Esophagus (tissue), 2 donors: ENCODE results near the gene CLDN12. TPM values are rescaled to one million over a fixed set of nuclear protein-coding genes. Genes with fewer than 3 reads are reported as not detected.
"Not testable (repeated sequence)": the region's sequence is repeated elsewhere in the genome, so short reads cannot be mapped to it uniquely, and the experiment has no call there.

Source experiments
- H3K27ac ChIP-seq, 2 donors: one replicate each; pipeline ENCODE4 v1.5.1; 2013; ENCODE audit warnings: low read depth in 2 of 2, mild to moderate bottlenecking in 2 of 2, inconsistent platforms in 1 of 2, low read length in 1 of 2, moderate library complexity in 1 of 2
- H3K27me3 ChIP-seq, 2 donors: one replicate each; pipeline ENCODE4 v1.6.1; 2013; ENCODE audit warnings: low read length in 2 of 2, control low read depth in 1 of 2, mild to moderate bottlenecking in 1 of 2; ENCODE audit not compliant: insufficient read depth in 2 of 2, control insufficient read depth in 1 of 2
- H3K36me3 ChIP-seq, 2 donors: one replicate each; pipeline ENCODE4 v1.6.1; 2013; ENCODE audit warnings: low read length in 1 of 2; ENCODE audit not compliant: control insufficient read depth in 2 of 2, insufficient read depth in 2 of 2
- H3K4me1 ChIP-seq, 2 donors: one replicate each; pipeline ENCODE4 v1.6.1; 2013; ENCODE audit warnings: low read length in 1 of 2; ENCODE audit not compliant: control insufficient read depth in 2 of 2, insufficient read depth in 2 of 2
- H3K4me3 ChIP-seq, 2 donors: one replicate each; pipeline ENCODE4 v1.5.1; 2013; ENCODE audit warnings: low read length in 2 of 2, mild to moderate bottlenecking in 2 of 2, low read depth in 1 of 2, moderate library complexity in 1 of 2
- H3K9me3 ChIP-seq, 2 donors: one replicate each; pipeline ENCODE4 v1.6.1; 2013; ENCODE audit warnings: mild to moderate bottlenecking in 2 of 2, low read depth in 1 of 2, low read length in 1 of 2, moderate library complexity in 1 of 2; ENCODE audit not compliant: control insufficient read depth in 2 of 2, insufficient read depth in 1 of 2
- WGBS, 2 donors: extraction: QIAGEN DNeasy Blood & Tissue Kit; methylation state at CpG; one replicate each; pipeline ENCODE4 v1.1.7; 2013; 5-methylcytosine and 5-hydroxymethylcytosine counted together
- polyA plus RNA-seq, 2 donors: library from polyadenylated mRNA; stranded (reverse); fragments of 200-250 nt; gene quantifications; one replicate each; pipeline ENCODE4 v1.2.3, GENCODE V29; 2013
- donor health status: healthy with polysubstance abuse.
- donor health status: Bipolar disorder and iron deficiency.

CLDN12 gene
- polyA plus RNA-seq, 2 donors, result 8.7 to 11.5 TPM

DNA sequence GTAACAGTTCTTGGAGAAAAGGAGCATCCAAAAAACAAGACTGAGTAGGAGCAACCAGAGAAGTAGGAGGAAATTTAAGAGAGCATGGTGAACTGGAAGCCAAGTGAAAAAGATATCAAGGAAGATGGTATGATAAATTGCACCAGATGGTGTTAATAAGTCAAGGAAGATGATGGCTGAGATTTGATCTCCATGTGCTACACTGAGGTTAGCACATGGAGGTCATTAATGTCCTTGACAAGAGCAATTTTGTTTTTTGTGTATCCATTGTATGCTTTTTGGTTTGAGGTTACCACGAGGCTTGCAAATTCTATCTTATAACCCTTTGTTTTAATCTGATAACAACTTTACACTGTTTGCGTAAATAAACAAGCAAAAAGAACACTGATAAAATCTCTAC lies 54.8 kb downstream of the CLDN12 start:
- Histone ChIP-seq H3K4me1 (no peaks in the 10 kb centered on the region), H3K9me3 (no peaks in the 10 kb centered on the region), H3K27ac (no peak overlapping the region), H3K36me3 (no peaks in the 10 kb centered on the region), H3K4me3 (no peak overlapping the region), H3K27me3 (no peaks in the 10 kb centered on the region)
- 72 to 76% methylated on average over 2 of the region's 2 CpGs for WGBS, 2 donors

DNA sequence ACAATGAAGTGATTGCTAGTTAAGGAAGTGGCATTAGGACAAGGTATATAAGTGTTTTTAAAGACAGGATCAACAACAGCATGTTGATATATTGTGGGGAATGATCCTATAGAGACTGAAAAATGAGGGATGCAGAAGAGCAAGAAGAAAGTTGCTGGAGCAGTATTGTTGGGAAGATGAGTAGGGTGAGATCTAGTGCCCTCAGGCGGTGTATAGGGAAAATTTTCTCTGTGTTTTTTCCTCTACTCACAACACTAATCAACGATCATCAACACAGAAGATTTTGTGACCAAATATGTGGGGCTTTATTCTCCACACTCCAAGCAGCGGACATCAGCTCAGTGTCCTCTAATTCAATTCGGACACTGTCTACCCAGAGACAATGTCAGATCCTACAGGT lies 56.6 kb downstream of the CLDN12 start:
- H3K9me3 ChIP-seq, result peaks cover 0 to 2% of the 10 kb centered on the region in 2 donors
- no peak overlapping the region for H3K4me3 ChIP-seq
- H3K27ac ChIP-seq, result no peak overlapping the region
- no peaks in the 10 kb centered on the region for H3K36me3 ChIP-seq
- 82% methylated on average over 4 of the region's 4 CpGs for WGBS, 2 donors
- no peaks in the 10 kb centered on the region for H3K27me3 ChIP-seq
- no peaks in the 10 kb centered on the region for H3K4me1 ChIP-seq

DNA sequence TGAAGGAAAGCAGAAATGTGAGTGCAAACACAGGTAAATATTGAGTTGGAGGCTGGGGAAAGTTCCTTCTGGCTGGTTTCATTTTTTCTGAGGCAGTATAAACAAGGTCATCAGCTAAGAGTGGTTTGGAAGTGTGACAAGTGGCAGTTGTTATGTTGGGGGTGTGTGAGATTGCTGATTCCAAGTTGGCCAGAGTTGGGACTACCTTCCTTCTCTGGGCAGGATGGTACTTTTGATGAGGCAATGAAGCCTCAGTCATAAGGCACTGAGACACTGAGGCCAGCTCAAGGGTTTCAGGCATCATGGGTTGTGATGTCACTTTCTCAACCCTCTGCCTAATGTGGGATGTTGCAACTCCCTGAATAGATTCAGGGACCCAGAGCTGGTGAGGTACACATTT lies 58.0 kb downstream of the CLDN12 start:
- Histone ChIP-seq H3K9me3 (peaks cover 0 to 2% of the 10 kb centered on the region in 2 donors), H3K4me1 (peaks cover 0 to 3% of the 10 kb centered on the region in 2 donors), H3K27me3 (no peaks in the 10 kb centered on the region), H3K27ac (no peak overlapping the region), H3K36me3 (no peaks in the 10 kb centered on the region), H3K4me3 (no peak overlapping the region)

DNA sequence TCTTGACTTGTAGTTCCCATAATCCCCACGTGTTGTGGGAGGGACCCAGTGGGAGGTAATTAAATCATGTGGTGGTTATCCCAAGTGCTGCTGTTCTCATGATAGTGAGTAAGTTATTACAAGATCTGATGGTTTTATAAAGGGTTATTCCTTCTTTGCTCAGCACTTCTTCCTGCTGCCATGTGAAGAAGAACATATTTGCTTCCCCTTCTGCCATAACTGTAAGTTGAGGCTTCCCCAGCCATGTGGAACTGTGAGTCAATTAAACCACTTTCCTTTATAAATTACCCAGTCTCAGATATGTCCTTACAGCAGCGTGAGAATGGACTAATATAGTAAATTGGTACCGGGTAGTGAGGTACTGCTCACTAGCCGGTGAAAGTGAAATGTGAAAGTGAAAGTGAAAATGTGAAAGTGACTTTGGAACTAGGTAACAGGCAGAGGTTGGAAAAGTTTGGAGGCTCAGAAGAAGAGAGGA lies 59.9 kb downstream of the CLDN12 start:
- not testable (repeated sequence) for H3K4me1 ChIP-seq, H3K27me3 ChIP-seq, H3K36me3 ChIP-seq, H3K27ac ChIP-seq, H3K9me3 ChIP-seq
- peak overlapping the region; percentile 8 to 51 for H3K4me3 ChIP-seq
- WGBS, 2 donors, result 21 to 30% methylated on average over 4 of the region's 4 CpGs

Other genes with a start within 250 kb of the CLDN12 start
- gene STEAP1, start 249.0 kb upstream of the CLDN12 start, polyA plus RNA-seq, result 1 to 10 TPM; 5.2 to 6.0 TPM
- 1 to 10 TPM; 2.1 to 2.6 TPM for gene STEAP2, start 191.7 kb upstream of the CLDN12 start, polyA plus RNA-seq
- 1 to 10 TPM; 1.4 to 3.1 TPM for gene CFAP69, start 158.3 kb upstream of the CLDN12 start, polyA plus RNA-seq
- gene FAM237B, start 82.2 kb upstream of the CLDN12 start, polyA plus RNA-seq, result not detected
- 10 to 100 TPM in 1 of 2 donors, 1 to 10 TPM in 1; 9.4 to 10.2 TPM for gene GTPBP10, start 56.7 kb upstream of the CLDN12 start, polyA plus RNA-seq
- not detected for gene PTTG1IP2, start 66.2 kb downstream of the CLDN12 start, polyA plus RNA-seq
- gene CDK14, start 192.9 kb downstream of the CLDN12 start, polyA plus RNA-seq, result under 1 TPM; 0.51 to 0.59 TPM